Activated T-cell treated with anti-CD3 and anti-CD28 coated beads, Interleukin-2, amount 50 U/mL, for 4 hours (primary cell): Measurements from ENCODE around the gene WNT7B. TPM values are rescaled to one million over a fixed set of nuclear protein-coding genes. Genes with fewer than 3 reads are reported as not detected.

ENCODE experiments used
- ATAC-seq, 2 donors: fragments of 200-7000 bp; cut with Tn5 transposase; one replicate each; pipeline ENCODE4 v1.10.0; 2021
- DNase-seq: peaks from one replicate; pipeline ENCODE4 v3.0.0-alpha.2; 2020
- H3K27me3 Mint-ChIP-seq: one replicate; pipeline ENCODE4 v1.8.0; 2021; ENCODE audit warnings: low read depth, mixed read lengths
- H3K36me3 Mint-ChIP-seq: one replicate; pipeline ENCODE4 v1.8.0; 2022; ENCODE audit warnings: mixed read lengths; ENCODE audit not compliant: insufficient read depth
- H3K4me1 Mint-ChIP-seq: one replicate; pipeline ENCODE4 v1.8.0; 2021; ENCODE audit warnings: low read depth, mixed read lengths
- H3K4me3 Mint-ChIP-seq: one replicate; pipeline ENCODE4 v1.8.0; 2021; ENCODE audit warnings: mild to moderate bottlenecking, moderate library complexity, mixed read lengths
- H3K9me3 Mint-ChIP-seq: one replicate; pipeline ENCODE4 v1.8.0; 2021; ENCODE audit warnings: mixed read lengths
- total RNA-seq, 3 donors: library from RNA; stranded (reverse); gene quantifications; one replicate each; pipeline ENCODE4 v1.2.1, GENCODE V29; 2021

WNT7B gene
- total RNA-seq, 3 donors from 2014 or later: 0.05 TPM; not detected in 2

- Mint-ChIP-seq H3K9me3 (peaks cover 5% of the 10 kb centered on the region), H3K36me3 (no peaks in the 10 kb centered on the region), H3K27me3 (peaks cover 4% of the 10 kb centered on the region), H3K4me1 (no peaks in the 10 kb centered on the region), H3K4me3 (no peak overlapping the region)
- DNase-seq (no peak), ATAC-seq (no peak)
Measured at GRCh38 chr22:45917700-45918458, 59.1 kb downstream of the WNT7B start.

- Mint-ChIP-seq H3K27me3 (peaks cover 4% of the 10 kb centered on the region), H3K4me1 (no peaks in the 10 kb centered on the region), H3K36me3 (no peaks in the 10 kb centered on the region), H3K9me3 (peaks cover 5% of the 10 kb centered on the region), H3K4me3 (no peak overlapping the region)
- no peak for DNase-seq
- no peak for ATAC-seq
Measured at GRCh38 chr22:45917146-45917545, 59.8 kb downstream of the WNT7B start.

- no peaks in the 10 kb centered on the region for H3K4me1 Mint-ChIP-seq
- no peaks in the 10 kb centered on the region for H3K36me3 Mint-ChIP-seq
- H3K27me3 Mint-ChIP-seq: peaks cover 4% of the 10 kb centered on the region
- H3K9me3 Mint-ChIP-seq: peaks cover 5% of the 10 kb centered on the region
- no peak overlapping the region for H3K4me3 Mint-ChIP-seq
- ATAC-seq (no peak), DNase-seq (no peak)
Measured at GRCh38 chr22:45916515-45916914, 60.4 kb downstream of the WNT7B start.

GRCh38 chr22:45915841-45916240, 61.1 kb downstream of the WNT7B start:
- Mint-ChIP-seq H3K27me3 (peaks cover 5% of the 10 kb centered on the region), H3K4me1 (no peaks in the 10 kb centered on the region), H3K9me3 (peaks cover 5% of the 10 kb centered on the region), H3K36me3 (no peaks in the 10 kb centered on the region), H3K4me3 (no peak overlapping the region)
- DNase-seq: no peak
- ATAC-seq: no peak

GRCh38 chr22:45915151-45915550, 61.8 kb downstream of the WNT7B start:
- H3K4me3 Mint-ChIP-seq: no peak overlapping the region
- peaks cover 7% of the 10 kb centered on the region for H3K27me3 Mint-ChIP-seq
- no peaks in the 10 kb centered on the region for H3K4me1 Mint-ChIP-seq
- H3K9me3 Mint-ChIP-seq: peaks cover 5% of the 10 kb centered on the region
- DNase-seq (no peak), ATAC-seq (no peak)
- H3K36me3 Mint-ChIP-seq: no peaks in the 10 kb centered on the region

- H3K4me3 Mint-ChIP-seq: no peak overlapping the region
- H3K27me3 Mint-ChIP-seq: peaks cover 7% of the 10 kb centered on the region
- H3K9me3 Mint-ChIP-seq: peaks cover 5% of the 10 kb centered on the region
- no peaks in the 10 kb centered on the region for H3K36me3 Mint-ChIP-seq
- no peaks in the 10 kb centered on the region for H3K4me1 Mint-ChIP-seq
- ATAC-seq (no peak), DNase-seq (no peak)
Measured at GRCh38 chr22:45914309-45914708, 62.7 kb downstream of the WNT7B start.

GRCh38 chr22:45912910-45913309, 64.1 kb downstream of the WNT7B start:
- no peaks in the 10 kb centered on the region for H3K36me3 Mint-ChIP-seq
- H3K27me3 Mint-ChIP-seq: peaks cover 7% of the 10 kb centered on the region
- H3K4me3 Mint-ChIP-seq: no peak overlapping the region
- DNase-seq (no peak), ATAC-seq (no peak)
- H3K4me1 Mint-ChIP-seq: no peaks in the 10 kb centered on the region
- peaks cover 5% of the 10 kb centered on the region for H3K9me3 Mint-ChIP-seq

- Mint-ChIP-seq H3K4me1 (no peaks in the 10 kb centered on the region), H3K27me3 (peaks cover 7% of the 10 kb centered on the region), H3K36me3 (no peaks in the 10 kb centered on the region), H3K4me3 (no peak overlapping the region), H3K9me3 (peaks cover 5% of the 10 kb centered on the region)
- DNase-seq: no peak
- no peak for ATAC-seq
Measured at GRCh38 chr22:45911601-45912271, 65.2 kb downstream of the WNT7B start.

- Mint-ChIP-seq H3K4me1 (no peaks in the 10 kb centered on the region), H3K4me3 (no peak overlapping the region), H3K27me3 (peaks cover 7% of the 10 kb centered on the region), H3K36me3 (no peaks in the 10 kb centered on the region), H3K9me3 (peaks cover 5% of the 10 kb centered on the region)
- ATAC-seq (no peak), DNase-seq (no peak)
Measured at GRCh38 chr22:45910928-45911467, 66.0 kb downstream of the WNT7B start.

GRCh38 chr22:45908961-45909360, 68.0 kb downstream of the WNT7B start:
- ATAC-seq (no peak), DNase-seq (no peak)
- Mint-ChIP-seq H3K4me1 (no peaks in the 10 kb centered on the region), H3K27me3 (peaks cover 12% of the 10 kb centered on the region), H3K4me3 (no peak overlapping the region), H3K9me3 (peaks cover under 1% of the 10 kb centered on the region), H3K36me3 (no peaks in the 10 kb centered on the region)

- Mint-ChIP-seq H3K4me3 (no peak overlapping the region), H3K9me3 (no peaks in the 10 kb centered on the region), H3K36me3 (no peaks in the 10 kb centered on the region), H3K27me3 (peaks cover 10% of the 10 kb centered on the region), H3K4me1 (no peaks in the 10 kb centered on the region)
- ATAC-seq: no peak
- no peak for DNase-seq
Measured at GRCh38 chr22:45907996-45908395, 69.0 kb downstream of the WNT7B start.

GRCh38 chr22:45907378-45907777, 69.6 kb downstream of the WNT7B start:
- no peak for ATAC-seq
- no peak for DNase-seq
- Mint-ChIP-seq H3K4me1 (no peaks in the 10 kb centered on the region), H3K9me3 (no peaks in the 10 kb centered on the region), H3K27me3 (peaks cover 14% of the 10 kb centered on the region), H3K4me3 (no peak overlapping the region), H3K36me3 (no peaks in the 10 kb centered on the region)

GRCh38 chr22:45906946-45907345, 70.0 kb downstream of the WNT7B start:
- Mint-ChIP-seq H3K36me3 (no peaks in the 10 kb centered on the region), H3K27me3 (peaks cover 14% of the 10 kb centered on the region), H3K4me1 (no peaks in the 10 kb centered on the region), H3K9me3 (no peaks in the 10 kb centered on the region), H3K4me3 (no peak overlapping the region)
- ATAC-seq: no peak
- no peak for DNase-seq

GRCh38 chr22:45905924-45906865, 70.8 kb downstream of the WNT7B start:
- Mint-ChIP-seq H3K4me1 (no peaks in the 10 kb centered on the region), H3K36me3 (no peaks in the 10 kb centered on the region), H3K9me3 (no peaks in the 10 kb centered on the region), H3K27me3 (peaks cover 14% of the 10 kb centered on the region), H3K4me3 (no peak overlapping the region)
- ATAC-seq (no peak), DNase-seq (no peak)
